Activated CD8-positive, alpha-beta memory T cell treated with anti-CD3 and anti-CD28 coated beads, Interleukin-2, amount 50 U/mL, for 1 hour (primary cell): ENCODE results near the gene KCNQ1.

Experiments used
- DNase-seq: peaks from one replicate; pipeline ENCODE4 v3.0.0-alpha.2; 2020; ENCODE audit errors: extremely low read depth

KCNQ1 gene

DNA sequence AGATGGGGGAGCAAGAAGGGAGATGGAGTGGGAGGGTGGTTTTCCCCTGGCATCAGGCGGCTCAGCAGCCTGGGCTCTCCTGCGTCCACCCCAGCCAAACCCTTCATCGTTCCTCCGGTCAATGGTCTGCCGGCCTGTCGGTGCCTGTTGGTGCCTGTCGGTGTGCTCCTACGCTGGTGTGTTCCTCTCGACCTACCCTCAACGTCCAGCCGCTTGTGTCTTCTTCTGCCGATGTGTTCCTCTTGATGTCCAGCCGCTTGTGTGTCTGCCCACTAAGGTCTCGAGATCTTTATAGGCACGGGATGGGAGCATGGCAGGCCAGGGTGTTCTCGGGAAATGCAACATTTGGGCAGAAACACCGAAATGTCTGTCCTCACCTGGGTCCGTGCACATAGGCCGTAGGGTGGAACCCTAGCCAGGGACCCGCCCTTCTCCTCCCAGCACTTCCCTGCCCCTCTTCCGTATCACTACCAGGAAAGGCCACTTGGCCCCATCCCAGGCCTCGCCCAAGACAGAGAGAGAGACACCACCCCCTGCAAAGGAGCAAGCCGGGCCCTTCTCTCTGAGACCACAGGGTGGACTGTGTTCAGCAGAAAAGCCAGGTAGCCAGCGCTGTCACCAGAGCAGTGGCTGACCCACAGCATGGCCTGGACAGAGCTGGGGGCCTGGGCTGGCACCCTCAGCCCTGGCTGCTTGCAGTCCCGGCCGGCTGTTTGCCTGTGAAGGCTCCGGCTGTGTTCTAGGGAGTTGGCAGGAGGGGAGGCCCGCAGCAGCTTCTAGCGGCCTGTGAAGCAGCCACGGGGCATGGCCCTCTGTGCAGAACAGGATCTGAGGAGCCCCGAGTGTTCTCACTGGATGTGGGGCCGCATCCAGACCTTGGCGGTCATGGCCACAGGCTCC, 316.6 kb downstream of the KCNQ1 start:
- DNase-seq, result no peak

GRCh38 chr11:2762031-2762380, 317.2 kb downstream of the KCNQ1 start:
- DNase-seq, result no peak

DNA sequence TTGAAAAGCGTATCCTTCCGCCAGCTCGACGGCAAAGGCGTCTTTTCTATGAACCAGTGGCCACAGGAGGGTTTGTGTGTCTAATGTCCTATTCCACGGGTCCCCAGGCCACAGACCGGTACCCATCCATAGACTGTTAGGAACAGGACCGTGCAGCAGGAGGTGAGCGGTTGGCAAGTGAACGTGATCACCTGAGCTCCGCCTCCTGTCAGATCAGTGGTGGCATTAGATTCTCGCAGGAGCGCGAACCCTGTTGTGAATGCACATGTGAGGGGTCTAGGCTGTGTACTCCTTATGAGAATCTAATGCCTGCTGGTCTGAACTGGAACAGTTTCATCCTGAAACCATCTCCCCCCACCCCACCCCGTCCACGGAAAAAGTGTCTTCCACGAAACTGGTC, 317.6 kb downstream of the KCNQ1 start:
- no peak for DNase-seq

- DNase-seq, result no peak
Observed at GRCh38 chr11:2763984-2764383, 319.2 kb downstream of the KCNQ1 start.

GRCh38 chr11:2765491-2765890, 320.7 kb downstream of the KCNQ1 start:
- no peak for DNase-seq

- no peak for DNase-seq
Observed at GRCh38 chr11:2766166-2766565, 321.4 kb downstream of the KCNQ1 start.

- no peak for DNase-seq
Observed at GRCh38 chr11:2767071-2767470, 322.3 kb downstream of the KCNQ1 start.

GRCh38 chr11:2767801-2768200, 323.0 kb downstream of the KCNQ1 start:
- no peak for DNase-seq

DNA sequence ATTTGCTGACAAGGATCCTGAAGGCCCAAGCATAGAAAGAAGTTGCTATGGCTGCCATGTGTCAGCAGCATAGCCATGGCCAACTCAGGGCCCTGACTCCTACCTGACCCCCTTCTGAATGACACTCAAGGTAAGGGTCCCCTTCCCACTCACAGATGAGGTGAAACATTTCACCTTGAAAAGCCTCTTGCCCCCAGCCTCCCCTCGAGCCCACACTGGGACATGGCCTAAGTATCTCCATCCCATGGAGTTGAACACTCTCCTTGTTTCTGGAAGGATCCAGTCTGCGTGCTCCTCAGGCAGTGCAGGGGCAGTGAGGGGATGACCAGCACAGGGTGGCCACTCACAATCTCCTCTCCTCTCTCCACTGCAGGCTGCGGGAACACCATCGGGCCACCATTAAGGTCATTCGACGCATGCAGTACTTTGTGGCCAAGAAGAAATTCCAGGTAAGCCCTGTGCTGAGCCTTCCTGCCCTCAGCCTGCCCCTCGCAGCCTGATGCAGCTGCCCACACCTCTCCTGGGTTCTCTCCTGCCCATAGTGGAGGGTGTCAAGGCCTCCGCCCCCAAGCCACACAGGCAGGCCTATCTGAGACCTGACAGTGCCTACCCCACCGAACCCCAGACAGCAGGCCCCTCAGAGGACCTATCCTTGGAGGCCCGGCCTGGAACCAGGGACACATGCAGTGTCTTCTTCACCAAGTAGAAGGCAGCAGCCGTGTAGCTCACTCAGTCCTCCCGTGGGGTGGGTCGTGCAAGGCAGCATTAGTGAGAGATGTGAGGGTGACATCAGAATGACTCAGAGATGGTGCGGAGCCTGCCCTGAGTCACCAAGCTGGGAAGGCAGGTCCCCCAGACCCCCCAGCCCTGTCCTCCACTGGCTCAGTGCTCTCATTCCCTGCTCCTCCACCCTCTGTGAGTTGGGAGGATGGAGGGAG, 323.9 kb downstream of the KCNQ1 start:
- DNase-seq, result no peak

- DNase-seq, result no peak
Observed at GRCh38 chr11:2769409-2770095, 324.7 kb downstream of the KCNQ1 start.

GRCh38 chr11:2770096-2770751, 325.4 kb downstream of the KCNQ1 start:
- no peak for DNase-seq

DNA sequence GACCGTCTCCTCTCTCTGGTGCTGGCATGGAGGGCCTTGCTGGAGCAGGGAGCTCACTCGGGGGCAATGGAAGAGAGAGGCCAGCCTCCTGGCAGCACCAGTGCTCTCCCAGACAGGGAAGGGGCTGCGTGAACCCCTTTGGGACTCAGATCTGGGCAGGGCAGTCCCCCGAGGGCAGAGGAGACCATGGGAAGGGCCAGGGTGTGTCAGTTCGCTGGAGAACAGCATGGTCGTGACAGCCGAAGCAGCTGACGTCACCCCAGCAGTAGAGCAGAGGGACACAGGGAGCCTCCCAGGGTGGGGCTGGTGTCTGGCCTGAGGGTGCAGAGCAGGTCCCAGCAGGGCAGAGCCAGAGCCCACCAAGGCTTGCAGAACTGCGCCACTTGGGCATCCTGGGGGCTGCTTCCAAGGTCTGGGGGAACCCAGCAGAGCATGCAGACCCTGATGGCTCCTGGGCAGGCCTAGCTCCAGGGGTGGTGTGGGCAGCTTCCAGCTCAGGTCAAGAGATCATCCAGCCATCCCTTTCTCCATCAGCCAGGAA, 326.0 kb downstream of the KCNQ1 start:
- no peak for DNase-seq

- no peak for DNase-seq
Observed at GRCh38 chr11:2771758-2772466, 327.1 kb downstream of the KCNQ1 start.

DNA sequence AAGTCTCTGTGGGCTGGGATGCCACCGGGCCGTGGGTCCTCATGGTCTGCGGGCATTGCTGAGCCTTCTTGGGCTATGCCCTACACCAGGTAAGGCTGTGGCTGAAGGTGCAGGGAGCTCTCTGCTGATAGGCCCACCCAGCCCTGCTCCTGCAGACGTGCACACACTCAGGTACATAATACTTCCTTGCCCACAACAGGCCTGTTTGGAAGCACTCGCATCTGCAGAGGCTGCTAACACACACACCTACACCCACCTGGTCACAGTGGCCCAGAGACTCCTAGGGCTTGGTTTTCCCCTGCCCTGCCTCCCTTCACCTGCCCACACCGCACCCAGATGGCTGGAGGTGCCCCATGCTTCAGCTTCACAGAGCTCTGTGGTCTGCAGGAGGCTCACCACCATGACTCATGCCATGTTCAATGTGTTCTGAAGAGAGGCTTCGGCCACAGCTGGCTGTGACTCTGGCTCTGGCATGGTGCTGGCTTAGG, 327.8 kb downstream of the KCNQ1 start:
- DNase-seq, result no peak

GRCh38 chr11:2774173-2775082, 329.6 kb downstream of the KCNQ1 start:
- no peak for DNase-seq

DNA sequence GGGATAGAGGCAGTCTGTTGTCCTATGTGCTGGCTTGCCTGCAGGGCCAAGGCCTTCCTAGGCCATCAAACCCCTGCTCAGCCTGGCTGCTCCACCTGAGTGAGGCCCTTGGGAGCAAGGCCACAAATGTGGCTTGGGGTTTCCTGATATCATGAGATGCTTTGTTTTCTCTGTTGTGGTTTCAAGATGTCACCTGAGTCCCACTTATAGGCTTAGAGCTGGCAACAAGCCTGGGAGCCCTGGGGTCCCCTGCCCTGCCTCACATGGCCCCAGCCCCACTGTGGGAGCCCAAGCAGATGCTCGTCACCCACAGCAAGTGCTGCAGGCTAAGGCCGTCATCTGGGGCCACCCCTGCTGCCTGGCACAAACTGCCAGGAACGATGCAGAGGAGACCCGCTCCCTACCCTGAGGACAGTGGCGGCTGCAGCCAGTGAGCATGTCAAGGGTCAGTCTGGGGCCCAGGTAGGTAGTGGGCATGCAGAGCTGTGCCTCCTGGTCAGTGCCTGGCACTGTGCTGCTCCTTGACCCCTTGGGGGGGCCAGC, 330.3 kb downstream of the KCNQ1 start:
- no peak for DNase-seq

- DNase-seq, result no peak
Observed at GRCh38 chr11:2775626-2776350, 331.0 kb downstream of the KCNQ1 start.

- DNase-seq, result no peak
Observed at GRCh38 chr11:2776351-2777061, 331.7 kb downstream of the KCNQ1 start.
